GM12892 (cell line): Measurements from ENCODE around the gene GGACT.

Experiments
- POLR2A ChIP-seq: IDR thresholded peaks from 2 replicates; pipeline ENCODE4 v1.6.1; 2011; ENCODE audit warnings: low read depth, low read length, control low read depth
- POLR2AphosphoS5 ChIP-seq: IDR thresholded peaks from 2 replicates; pipeline ENCODE4 v1.6.1; 2011; ENCODE audit warnings: low read depth, low read length, control low read depth
- TAF1 ChIP-seq: IDR thresholded peaks from 2 replicates; pipeline ENCODE4 v1.6.1; 2011; ENCODE audit warnings: low read depth, mild to moderate bottlenecking, control low read depth, low read length, borderline replicate concordance

GRCh38 chr13:100600461-100600860 lies 11.9 kb upstream of the GGACT start:
- TF ChIP-seq POLR2A (no peak), POLR2AphosphoS5 (no peak), TAF1 (no peak)
